GM23338 (cell line): Measurements from ENCODE around the gene TRIM8. TPM values are rescaled to one million over a fixed set of nuclear protein-coding genes. Genes with fewer than 3 reads are reported as not detected.

Experiments
- ATAC-seq: fragments of 200-7000 bp; cut with Tn5 transposase; 3 replicates; pipeline ENCODE4 v1.9.1; 2020
- DNase-seq: peaks from one replicate; pipeline ENCODE4 v3.0.0-alpha.2; 2015; ENCODE audit warnings: low spot score
- H2AFZ ChIP-seq: fragments of 200-600 bp; sonication (generic); 2 replicates; pipeline ENCODE4 v1.8.0; 2016; ENCODE audit warnings: antibody characterized with exemption, mild to moderate bottlenecking, moderate library complexity
- H3F3A ChIP-seq: fragments of 200-600 bp; sonication (generic); replicated peaks from 2 replicates; pipeline ENCODE4 v1.8.0; 2017; ENCODE audit warnings: antibody characterized with exemption, mixed run types, low read depth
- H3K27ac ChIP-seq: fragments of 200-600 bp; sonication (generic); 2 replicates; pipeline ENCODE4 v1.6.1; 2016; ENCODE audit warnings: low read depth
- H3K27me3 ChIP-seq: fragments of 200-600 bp; sonication (generic); 2 replicates; pipeline ENCODE4 v1.8.0; 2016; ENCODE audit warnings: mild to moderate bottlenecking, mixed run types, moderate library complexity; ENCODE audit not compliant: insufficient read depth
- H3K36me3 ChIP-seq: fragments of 200-600 bp; sonication (generic); 2 replicates; pipeline ENCODE4 v1.8.0; 2016; ENCODE audit warnings: mild to moderate bottlenecking; ENCODE audit not compliant: insufficient read depth
- H3K4me1 ChIP-seq: fragments of 200-600 bp; sonication (generic); 2 replicates; pipeline ENCODE4 v1.8.0; 2016; ENCODE audit warnings: mild to moderate bottlenecking, moderate library complexity; ENCODE audit not compliant: insufficient read depth
- H3K4me2 ChIP-seq: fragments of 200-600 bp; sonication (generic); 2 replicates; pipeline ENCODE4 v1.7.1; 2017; ENCODE audit warnings: mixed run types
- H3K4me3 ChIP-seq: fragments of 200-600 bp; sonication (generic); 2 replicates; pipeline ENCODE4 v1.6.1; 2016; ENCODE audit warnings: mixed run types
- H3K79me2 ChIP-seq: fragments of 200-600 bp; sonication (generic); replicated peaks from 2 replicates; pipeline ENCODE4 v1.8.0; 2017; ENCODE audit warnings: mild to moderate bottlenecking; ENCODE audit not compliant: insufficient read depth
- H3K9me2 ChIP-seq: fragments of 200-600 bp; sonication (generic); 2 replicates; pipeline ENCODE4 v1.8.0; 2017; ENCODE audit not compliant: insufficient read depth
- H4K20me1 ChIP-seq: fragments of 200-600 bp; sonication (generic); replicated peaks from 2 replicates; pipeline ENCODE4 v1.8.0; 2017; ENCODE audit warnings: mild to moderate bottlenecking; ENCODE audit not compliant: insufficient read depth
- H3K27ac Mint-ChIP-seq: 2 replicates; pipeline ENCODE4 v1.8.0; 2020; ENCODE audit warnings: inconsistent platforms, mild to moderate bottlenecking, moderate library complexity, mixed read lengths
- H3K27me3 Mint-ChIP-seq: 3 replicates; pipeline ENCODE4 v1.8.0; 2022; ENCODE audit warnings: low read depth, mild to moderate bottlenecking, moderate library complexity, mixed read lengths, inconsistent platforms; ENCODE audit not compliant: insufficient read depth, poor library complexity
- H3K36me3 Mint-ChIP-seq: 3 replicates; pipeline ENCODE4 v1.8.0; 2021; ENCODE audit warnings: low read depth, mild to moderate bottlenecking, inconsistent platforms, moderate library complexity, mixed read lengths
- H3K4me1 Mint-ChIP-seq: 3 replicates; pipeline ENCODE4 v1.8.0; 2020; ENCODE audit warnings: mild to moderate bottlenecking, inconsistent platforms, mixed read lengths
- H3K4me3 Mint-ChIP-seq: 3 replicates; pipeline ENCODE4 v1.8.0; 2021; ENCODE audit warnings: moderate library complexity, mild to moderate bottlenecking, inconsistent platforms, mixed read lengths
- H3K9me3 Mint-ChIP-seq: 3 replicates; pipeline ENCODE4 v1.8.0; 2020; ENCODE audit warnings: moderate library complexity, mild to moderate bottlenecking, inconsistent platforms, mixed read lengths
- CREB1 ChIP-seq: fragments of 250-450 bp; sonication (Bioruptor Pico); IDR thresholded peaks from 2 replicates; pipeline ENCODE4 v1.5.0; 2020; ENCODE audit warnings: low read depth, mild to moderate bottlenecking, moderate library complexity
- CTCF ChIP-seq, 2 experiments: fragments of 200-600 bp in 1 of 2; sonication (generic) in 1 of 2; conservative IDR thresholded peaks; 2 replicates each; pipeline versions ENCODE4 v1.5.1 to v1.6.1; 2016 to 2017; ENCODE audit warnings: antibody characterized with exemption in 2 of 2, low read depth in 2 of 2, mild to moderate bottlenecking in 2 of 2, moderate library complexity in 1 of 2
- EZH2 ChIP-seq: fragments of 200-600 bp; sonication (generic); IDR thresholded peaks from one replicate; pipeline ENCODE4 v1.8.0; 2017; ENCODE audit warnings: antibody characterized with exemption, mild to moderate bottlenecking, low read depth; ENCODE audit not compliant: unreplicated experiment
- EZH2phosphoT487 ChIP-seq: fragments of 200-600 bp; sonication (generic); IDR thresholded peaks from one replicate; pipeline ENCODE4 v1.8.1; 2018; ENCODE audit warnings: antibody characterized with exemption; ENCODE audit not compliant: unreplicated experiment
- JUNB ChIP-seq: IDR thresholded peaks from one replicate; pipeline ENCODE4 v1.6.1; 2016; ENCODE audit warnings: antibody characterized with exemption; ENCODE audit not compliant: unreplicated experiment
- NANOG ChIP-seq: IDR thresholded peaks from 2 replicates; pipeline ENCODE4 v1.6.1; 2016; ENCODE audit warnings: antibody characterized with exemption, borderline replicate concordance
- POLR2AphosphoS5 ChIP-seq: IDR thresholded peaks from 2 replicates; pipeline ENCODE4 v1.6.1; 2016; ENCODE audit warnings: antibody characterized with exemption, low read depth
- STAT1 ChIP-seq: IDR thresholded peaks from one replicate; pipeline ENCODE4 v1.6.1; 2016; ENCODE audit warnings: antibody characterized with exemption; ENCODE audit not compliant: unreplicated experiment
- ZNF114 ChIP-seq: fragments of 250-450 bp; sonication (Bioruptor Pico); IDR thresholded peaks from 2 replicates; pipeline ENCODE4 v1.5.0; 2020; ENCODE audit warnings: mild to moderate bottlenecking, moderate library complexity
- ZNF331 ChIP-seq: fragments of 250-450 bp; sonication (Bioruptor Pico); IDR thresholded peaks from 2 replicates; pipeline ENCODE4 v1.5.0; 2020; ENCODE audit warnings: low read depth, mild to moderate bottlenecking, moderate library complexity
- ZNF462 ChIP-seq: fragments of 250-450 bp; sonication (Bioruptor Pico); IDR thresholded peaks from 2 replicates; pipeline ENCODE4 v1.5.0; 2020; ENCODE audit warnings: mild to moderate bottlenecking, moderate library complexity
- polyA plus RNA-seq: library from polyadenylated mRNA; unstranded; fragments of >200 nt; fragmentation: Nextera tagmentation; extraction: Ambion mirVana; gene quantifications from 2 replicates; pipeline ENCODE4 v1.2.1, GENCODE V29; 2016
- total RNA-seq: library from RNA; depleted of rRNA; stranded (reverse); fragments of >200 nt; shearing (Covaris generic); gene quantifications from 2 replicates; pipeline ENCODE4 v1.2.3, GENCODE V29; 2014
- TF ChIP-seq, protein P1 (sequence below): IDR thresholded peaks from one replicate; pipeline ENCODE4 v1.6.1; 2018; ENCODE audit warnings: antibody characterized with exemption; ENCODE audit not compliant: unreplicated experiment

TRIM8 gene
- total and polyA plus RNA-seq, 2 experiments from 2014 or later = 15.1 to 36.7 TPM

DNA sequence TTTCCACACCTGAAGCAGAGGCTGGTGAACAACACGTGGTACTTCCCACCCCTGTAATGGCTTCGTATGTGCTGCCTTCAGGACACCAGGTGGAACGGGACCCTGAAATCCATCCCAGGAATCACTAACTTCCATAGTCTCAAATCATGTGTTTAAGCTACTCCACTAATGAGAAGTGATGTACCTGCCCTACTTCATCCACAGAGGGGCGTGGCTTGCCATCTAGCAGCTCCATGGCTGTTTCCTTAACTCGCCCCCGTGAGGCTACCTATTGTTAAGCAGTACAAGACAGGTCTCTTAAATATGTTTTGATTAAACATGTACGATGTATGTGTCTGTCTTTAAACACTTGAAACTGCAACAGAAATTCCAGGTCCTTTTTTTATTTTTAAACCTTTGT, 38.1 kb downstream of the TRIM8 start (continued):
- TF ChIP-seq EZH2phosphoT487 (no peak), CTCF (conservative IDR thresholded peaks at IDR 0.05; ENCODE audit: low read depth in 2 of 2) (peak in 1 of 2 experiments; percentile 7; a peak in 1 of 4 replicates)

DNA sequence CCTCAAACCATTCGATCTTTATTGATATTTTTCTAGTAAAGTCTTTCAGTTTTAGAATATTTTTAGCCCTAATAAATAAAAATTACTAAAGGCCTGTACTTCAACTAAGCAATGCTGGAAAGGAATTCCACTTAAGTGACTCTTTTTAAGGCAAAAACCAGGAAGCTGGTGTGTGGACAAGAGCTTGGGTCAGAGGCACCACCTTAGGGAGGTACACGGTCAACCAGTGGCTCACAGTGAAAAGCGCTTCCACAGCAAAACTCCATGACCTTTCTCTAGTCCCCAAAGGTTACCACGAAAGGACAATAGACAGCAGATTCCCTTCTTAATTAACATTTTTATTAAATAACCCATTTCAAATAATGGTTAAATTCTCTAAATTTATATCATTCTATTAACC, 38.7 kb downstream of the TRIM8 start:
- Histone ChIP-seq H3K36me3 (no peaks in the 10 kb centered on the region), H3K9me2 (no peaks in the 10 kb centered on the region), H4K20me1 (peaks cover 2% of the 10 kb centered on the region; the same call in 1 of the 2 replicates), H3K4me2 (no peak overlapping the region), H3K27ac (no peak overlapping the region), H3F3A (0 out of 2 replicates have a peak, but pooled peaks cover 7% of the 10 kb centered on the region), H3K4me1 (peaks cover 7% of the 10 kb centered on the region), H3K79me2 (no peaks in the 10 kb centered on the region), H3K27me3 (no peaks in the 10 kb centered on the region), H3K4me3 (no peak overlapping the region), H2AFZ (no peak overlapping the region)
- ATAC-seq (no peak), DNase-seq (no peak)
- Mint-ChIP-seq H3K27ac (no peak overlapping the region), H3K4me3 (no peak overlapping the region), H3K27me3 (peaks cover 5% of the 10 kb centered on the region), H3K36me3 (peaks cover 30% of the 10 kb centered on the region), H3K4me1 (peaks cover 16% of the 10 kb centered on the region), H3K9me3 (no peaks in the 10 kb centered on the region)
- TF ChIP-seq EZH2 (no peak), CTCF (conservative IDR thresholded peaks at IDR 0.05; ENCODE audit: low read depth in 2 of 2) (no peak), STAT1 (no peak), ZNF331 (CRISPR knock-in tag) (no peak), ZNF462 (CRISPR knock-in tag) (no peak), ZNF114 (no peak), JUNB (no peak), POLR2AphosphoS5 (no peak), EZH2phosphoT487 (no peak), CREB1 (no peak), NANOG (no peak)
- TF ChIP-seq, protein P1, sequence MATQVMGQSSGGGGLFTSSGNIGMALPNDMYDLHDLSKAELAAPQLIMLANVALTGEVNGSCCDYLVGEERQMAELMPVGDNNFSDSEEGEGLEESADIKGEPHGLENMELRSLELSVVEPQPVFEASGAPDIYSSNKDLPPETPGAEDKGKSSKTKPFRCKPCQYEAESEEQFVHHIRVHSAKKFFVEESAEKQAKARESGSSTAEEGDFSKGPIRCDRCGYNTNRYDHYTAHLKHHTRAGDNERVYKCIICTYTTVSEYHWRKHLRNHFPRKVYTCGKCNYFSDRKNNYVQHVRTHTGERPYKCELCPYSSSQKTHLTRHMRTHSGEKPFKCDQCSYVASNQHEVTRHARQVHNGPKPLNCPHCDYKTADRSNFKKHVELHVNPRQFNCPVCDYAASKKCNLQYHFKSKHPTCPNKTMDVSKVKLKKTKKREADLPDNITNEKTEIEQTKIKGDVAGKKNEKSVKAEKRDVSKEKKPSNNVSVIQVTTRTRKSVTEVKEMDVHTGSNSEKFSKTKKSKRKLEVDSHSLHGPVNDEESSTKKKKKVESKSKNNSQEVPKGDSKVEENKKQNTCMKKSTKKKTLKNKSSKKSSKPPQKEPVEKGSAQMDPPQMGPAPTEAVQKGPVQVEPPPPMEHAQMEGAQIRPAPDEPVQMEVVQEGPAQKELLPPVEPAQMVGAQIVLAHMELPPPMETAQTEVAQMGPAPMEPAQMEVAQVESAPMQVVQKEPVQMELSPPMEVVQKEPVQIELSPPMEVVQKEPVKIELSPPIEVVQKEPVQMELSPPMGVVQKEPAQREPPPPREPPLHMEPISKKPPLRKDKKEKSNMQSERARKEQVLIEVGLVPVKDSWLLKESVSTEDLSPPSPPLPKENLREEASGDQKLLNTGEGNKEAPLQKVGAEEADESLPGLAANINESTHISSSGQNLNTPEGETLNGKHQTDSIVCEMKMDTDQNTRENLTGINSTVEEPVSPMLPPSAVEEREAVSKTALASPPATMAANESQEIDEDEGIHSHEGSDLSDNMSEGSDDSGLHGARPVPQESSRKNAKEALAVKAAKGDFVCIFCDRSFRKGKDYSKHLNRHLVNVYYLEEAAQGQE = no peak
